Measurements from ENCODE around the gene KIF11. TPM values are rescaled to one million over a fixed set of nuclear protein-coding genes. Genes with fewer than 3 reads are reported as not detected.

KIF11 gene
- total and polyA plus RNA-seq, 2 of the 13 experiments (the other 11 are each of a cell fraction or from before 2014, with no cell fraction given), result 8.7 to 38.4 TPM

DNA sequence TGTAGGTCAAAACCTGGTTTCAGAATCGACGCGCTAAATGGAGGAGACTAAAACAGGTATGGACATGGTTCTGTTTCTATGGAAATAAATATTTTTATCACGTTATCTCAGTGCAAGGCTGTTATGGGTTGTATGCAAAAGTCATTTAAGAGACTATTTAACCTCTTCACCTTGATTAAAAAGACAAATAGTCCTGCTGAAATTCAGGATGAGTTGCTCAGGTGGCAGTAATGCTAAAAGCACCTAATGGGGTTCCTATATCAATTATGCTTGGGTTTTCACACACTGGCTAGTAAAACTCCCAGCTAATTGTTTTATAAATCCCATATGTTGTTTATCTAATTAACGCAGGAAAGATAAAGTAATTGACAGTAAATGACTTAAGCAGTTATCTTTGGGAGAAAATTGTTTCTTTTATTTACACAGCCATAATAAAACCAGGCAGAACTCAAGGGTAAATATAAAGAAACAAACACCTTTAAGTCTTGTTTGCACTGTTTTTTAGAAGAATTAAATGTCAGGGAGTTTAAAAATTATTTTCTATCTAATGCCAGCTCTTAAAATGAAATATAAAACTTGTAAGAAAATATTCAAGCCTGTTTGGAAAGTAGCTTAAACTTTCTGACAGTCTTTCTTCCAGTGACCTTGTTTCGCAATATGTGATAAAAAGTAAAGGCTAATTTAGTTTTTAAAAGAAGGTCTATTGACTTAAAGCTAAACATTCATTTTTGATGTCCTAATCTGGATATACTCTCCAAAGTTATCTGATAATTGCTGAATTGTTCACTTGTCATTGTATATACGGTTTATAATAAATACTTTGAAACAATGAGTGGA, 100.0 kb downstream of the KIF11 start (continued):
- TF ChIP-seq NR2F6 (IDR thresholded peaks at IDR 0.05) (peak; percentile 62), NR2F6 (CRISPR knock-in tag; IDR thresholded peaks at IDR 0.05) (no peak), HNF4A (CRISPR knock-in tag; IDR thresholded peaks at IDR 0.05) (no peak), ATRX (CRISPR knock-in tag; IDR thresholded peaks at IDR 0.05; ENCODE audit: borderline replicate concordance) (no peak), CEBPG (CRISPR knock-in tag; IDR thresholded peaks at IDR 0.05) (peak; percentile 73), PHB2 (IDR thresholded peaks at IDR 0.05; ENCODE audit: partially characterized antibody) (no peak), TCF7 (IDR thresholded peaks at IDR 0.05; ENCODE audit: low read depth) (no peak; the same call in 1 of the 2 replicates), GTF3A (CRISPR knock-in tag; conservative IDR thresholded peaks at IDR 0.05) (no peak), CHD4 (IDR thresholded peaks at IDR 0.05; ENCODE audit: borderline replicate concordance, low read length) (0 out of 2 replicates have a peak, but pooled peaks have one; percentile 15), RBM22 (optimal IDR thresholded peaks at IDR 0.05; ENCODE audit: low read length) (no peak), ELF1 (CRISPR knock-in tag; IDR thresholded peaks at IDR 0.05) (no peak), TOPORS (CRISPR knock-in tag; IDR thresholded peaks at IDR 0.05) (no peak), IKZF4 (CRISPR knock-in tag; IDR thresholded peaks at IDR 0.05; ENCODE audit: borderline replicate concordance, low read depth, not compliant biosample characterization) (no peak), KDM2A (CRISPR knock-in tag; IDR thresholded peaks at IDR 0.05; ENCODE audit: borderline replicate concordance, low read depth) (no peak), PHF20 (CRISPR knock-in tag; IDR thresholded peaks at IDR 0.05) (no peak), NR2F1 (CRISPR knock-in tag; IDR thresholded peaks at IDR 0.05) (no peak), EP300 (IDR thresholded peaks at IDR 0.05; ENCODE audit: low read depth in 2 of 2, low read length in 2 of 2) (peak in 1 of 2 experiments; percentile 43; a peak in 1 of 4 replicates), EP300 (CRISPR knock-in tag; IDR thresholded peaks at IDR 0.05; ENCODE audit: borderline replicate concordance) (no peak), KLF11 (CRISPR knock-in tag; IDR thresholded peaks at IDR 0.05) (no peak), CEBPB (IDR thresholded peaks at IDR 0.05; ENCODE audit: borderline replicate concordance, low read depth, low read length) (peak; percentile 80), ZNF20 (CRISPR knock-in tag; IDR thresholded peaks at IDR 0.05) (no peak), HNRNPK (IDR thresholded peaks at IDR 0.05; ENCODE audit: low read depth, low read length, poor library complexity, severe bottlenecking) (no peak)
- TF ChIP-seq, protein P1, sequence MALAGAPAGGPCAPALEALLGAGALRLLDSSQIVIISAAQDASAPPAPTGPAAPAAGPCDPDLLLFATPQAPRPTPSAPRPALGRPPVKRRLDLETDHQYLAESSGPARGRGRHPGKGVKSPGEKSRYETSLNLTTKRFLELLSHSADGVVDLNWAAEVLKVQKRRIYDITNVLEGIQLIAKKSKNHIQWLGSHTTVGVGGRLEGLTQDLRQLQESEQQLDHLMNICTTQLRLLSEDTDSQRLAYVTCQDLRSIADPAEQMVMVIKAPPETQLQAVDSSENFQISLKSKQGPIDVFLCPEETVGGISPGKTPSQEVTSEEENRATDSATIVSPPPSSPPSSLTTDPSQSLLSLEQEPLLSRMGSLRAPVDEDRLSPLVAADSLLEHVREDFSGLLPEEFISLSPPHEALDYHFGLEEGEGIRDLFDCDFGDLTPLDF (CRISPR knock-in tag; IDR thresholded peaks at IDR 0.05), result 0 out of 2 replicates have a peak, but pooled peaks have one; percentile 7
- TF ChIP-seq, protein P2, sequence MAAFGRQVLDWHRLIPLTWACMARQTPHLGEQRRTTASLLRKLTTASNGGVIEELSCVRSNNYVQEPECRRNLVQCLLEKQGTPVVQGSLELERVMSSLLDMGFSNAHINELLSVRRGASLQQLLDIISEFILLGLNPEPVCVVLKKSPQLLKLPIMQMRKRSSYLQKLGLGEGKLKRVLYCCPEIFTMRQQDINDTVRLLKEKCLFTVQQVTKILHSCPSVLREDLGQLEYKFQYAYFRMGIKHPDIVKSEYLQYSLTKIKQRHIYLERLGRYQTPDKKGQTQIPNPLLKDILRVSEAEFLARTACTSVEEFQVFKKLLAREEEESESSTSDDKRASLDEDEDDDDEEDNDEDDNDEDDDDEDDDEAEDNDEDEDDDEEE (CRISPR knock-in tag; IDR thresholded peaks at IDR 0.05), result no peak
- TF ChIP-seq, protein P3, sequence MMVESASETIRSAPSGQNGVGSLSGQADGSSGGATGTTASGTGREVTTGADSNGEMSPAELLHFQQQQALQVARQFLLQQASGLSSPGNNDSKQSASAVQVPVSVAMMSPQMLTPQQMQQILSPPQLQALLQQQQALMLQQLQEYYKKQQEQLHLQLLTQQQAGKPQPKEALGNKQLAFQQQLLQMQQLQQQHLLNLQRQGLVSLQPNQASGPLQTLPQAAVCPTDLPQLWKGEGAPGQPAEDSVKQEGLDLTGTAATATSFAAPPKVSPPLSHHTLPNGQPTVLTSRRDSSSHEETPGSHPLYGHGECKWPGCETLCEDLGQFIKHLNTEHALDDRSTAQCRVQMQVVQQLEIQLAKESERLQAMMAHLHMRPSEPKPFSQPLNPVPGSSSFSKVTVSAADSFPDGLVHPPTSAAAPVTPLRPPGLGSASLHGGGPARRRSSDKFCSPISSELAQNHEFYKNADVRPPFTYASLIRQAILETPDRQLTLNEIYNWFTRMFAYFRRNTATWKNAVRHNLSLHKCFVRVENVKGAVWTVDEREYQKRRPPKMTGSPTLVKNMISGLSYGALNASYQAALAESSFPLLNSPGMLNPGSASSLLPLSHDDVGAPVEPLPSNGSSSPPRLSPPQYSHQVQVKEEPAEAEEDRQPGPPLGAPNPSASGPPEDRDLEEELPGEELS (CRISPR knock-in tag; IDR thresholded peaks at IDR 0.05), result no peak

All from HepG2 (cell line).